TTC549 (cell line): ENCODE measurements around the gene GNAO1.

Experiments
- FAIRE-seq: peaks from 2 replicates; lab custom pipeline; 2012; peaks lifted over from hg19 to GRCh38; lab: Jason Lieb, UNC

GNAO1 gene

DNA sequence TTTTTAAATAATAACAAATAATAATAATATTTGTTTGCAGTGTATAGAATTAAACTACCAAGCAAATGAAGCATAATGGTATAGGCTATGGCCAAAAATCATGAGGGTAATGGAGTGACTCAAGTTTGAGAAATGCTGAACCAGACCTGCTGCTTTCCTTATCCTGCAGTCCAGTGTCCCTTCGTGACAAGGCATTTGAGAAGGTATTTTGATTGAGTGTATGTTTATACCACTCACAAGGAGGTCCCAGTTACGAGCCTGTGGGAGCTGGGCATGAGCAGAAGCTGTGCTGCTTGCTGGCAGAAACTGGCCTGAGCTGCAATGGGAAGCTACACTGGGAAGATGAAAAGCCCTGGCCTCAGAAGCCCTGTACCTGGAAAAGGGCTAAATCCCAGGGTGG lies 50.3 kb downstream of the GNAO1 start:
- FAIRE-seq: no peak

DNA sequence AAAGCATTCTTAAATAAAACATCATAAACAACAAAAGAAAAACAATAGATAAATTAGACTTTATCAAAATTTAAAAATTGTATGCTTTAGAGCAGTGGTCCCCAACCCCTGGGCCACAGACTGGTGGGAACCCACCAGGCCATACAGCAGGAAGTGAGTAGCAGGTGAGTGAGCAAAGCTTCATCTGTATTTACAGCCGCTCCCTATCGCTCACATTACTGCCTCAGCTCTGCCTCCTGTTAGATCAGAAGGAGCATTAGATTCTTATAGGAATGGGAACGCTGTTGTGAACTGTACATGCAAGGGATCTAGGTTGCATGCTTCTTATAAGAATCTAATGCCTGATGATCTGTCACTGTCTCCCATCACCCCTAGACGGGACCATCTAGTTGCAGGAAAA lies 51.5 kb downstream of the GNAO1 start:
- no peak for FAIRE-seq

DNA sequence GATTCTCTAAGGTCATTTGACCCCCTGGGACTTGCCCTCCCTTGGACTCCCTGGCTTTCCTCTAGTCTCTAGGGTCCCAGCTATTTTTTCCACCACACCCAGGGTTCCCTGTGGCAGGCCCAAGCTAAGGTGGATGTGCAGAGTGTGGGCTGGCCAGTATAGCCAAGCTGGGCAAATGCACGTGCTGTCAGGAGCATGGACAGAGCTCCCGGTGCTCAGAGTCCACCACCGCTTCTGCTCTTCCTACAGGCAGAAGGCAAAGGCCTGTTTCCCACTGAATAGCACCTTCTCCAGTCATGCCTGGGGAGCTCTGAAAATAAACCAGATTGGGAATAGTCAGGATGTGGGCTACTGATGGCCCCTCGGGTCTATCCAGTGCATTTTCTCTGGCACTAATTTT lies 53.3 kb downstream of the GNAO1 start:
- no peak for FAIRE-seq

- FAIRE-seq: no peak
These were observed 53.9 kb downstream of the GNAO1 start for GRCh38 chr16:56245197-56245596.

DNA sequence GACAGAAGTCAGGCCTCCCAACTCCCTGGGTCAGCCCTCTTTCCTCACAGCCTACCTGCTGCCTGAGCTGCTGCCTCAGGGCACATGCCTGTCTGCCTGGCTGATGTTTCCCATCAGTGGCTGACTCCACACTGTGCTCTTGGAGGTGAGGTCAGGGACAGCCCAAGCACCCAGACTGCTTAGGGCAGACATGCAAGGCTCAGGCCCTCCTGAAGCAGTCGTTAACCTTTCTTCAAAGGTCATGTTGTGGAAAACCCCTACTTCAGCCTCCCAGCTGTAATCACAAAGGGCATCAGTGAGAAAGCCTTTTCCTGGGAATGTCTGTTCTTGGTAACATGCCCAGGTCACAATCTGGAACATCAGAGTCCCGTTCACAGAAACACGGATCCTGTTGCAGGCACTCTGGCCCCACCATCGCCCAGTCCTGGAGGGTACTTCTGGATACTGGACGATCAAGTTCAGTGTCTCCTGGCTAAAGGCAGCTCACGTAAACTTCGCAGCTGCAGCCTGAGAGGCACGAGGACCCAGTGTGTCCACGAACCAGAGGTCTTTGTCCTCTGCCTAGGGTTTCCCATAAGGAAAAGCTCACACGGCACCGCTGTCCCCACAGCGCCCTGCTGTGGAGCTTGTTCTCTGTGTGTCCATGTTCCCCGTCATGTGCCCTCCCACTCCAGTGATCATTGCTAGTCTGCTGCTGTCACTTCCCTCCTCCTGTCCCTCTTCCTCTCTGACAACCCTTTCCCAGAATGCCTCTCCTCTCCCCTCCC lies 54.9 kb downstream of the GNAO1 start:
- FAIRE-seq: no peak

DNA sequence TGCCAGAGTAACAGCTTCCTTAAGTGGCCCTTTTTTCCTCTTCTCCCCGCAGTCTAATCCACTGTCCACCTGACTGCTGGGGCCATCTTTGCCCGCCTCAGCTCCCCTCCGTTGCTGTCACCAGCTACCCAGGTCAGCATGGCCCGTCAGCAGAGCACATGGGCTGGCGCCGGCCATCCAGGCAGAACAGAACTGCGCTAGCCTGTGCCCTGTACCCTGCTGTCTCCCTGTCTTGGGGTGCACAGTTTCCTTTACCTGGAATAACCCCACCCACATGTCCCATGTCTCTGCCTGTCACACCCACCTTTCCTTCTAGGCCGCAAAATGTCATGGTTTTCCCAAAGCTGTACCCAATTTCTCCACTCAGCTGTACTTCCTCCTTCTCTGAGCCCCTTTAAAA lies 55.7 kb downstream of the GNAO1 start:
- no peak for FAIRE-seq

DNA sequence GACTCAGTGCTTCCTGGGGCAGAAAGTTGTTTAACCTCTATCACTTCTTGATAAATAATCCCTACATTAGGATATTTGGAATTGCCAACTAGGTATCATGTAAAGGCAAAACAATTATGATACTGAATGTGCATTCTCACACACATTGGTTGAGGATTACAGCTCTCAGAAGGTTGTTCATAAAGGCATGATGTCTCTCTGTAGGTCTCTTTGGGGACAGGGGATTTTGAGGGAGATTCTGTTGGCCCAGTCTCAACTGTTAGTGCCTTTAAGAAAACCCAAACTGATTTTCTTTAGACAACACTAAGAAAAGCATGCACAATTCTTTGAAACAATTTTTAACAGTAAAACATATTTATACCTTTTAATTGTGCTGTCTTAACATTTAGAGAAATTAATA lies 56.5 kb downstream of the GNAO1 start:
- FAIRE-seq: no peak

DNA sequence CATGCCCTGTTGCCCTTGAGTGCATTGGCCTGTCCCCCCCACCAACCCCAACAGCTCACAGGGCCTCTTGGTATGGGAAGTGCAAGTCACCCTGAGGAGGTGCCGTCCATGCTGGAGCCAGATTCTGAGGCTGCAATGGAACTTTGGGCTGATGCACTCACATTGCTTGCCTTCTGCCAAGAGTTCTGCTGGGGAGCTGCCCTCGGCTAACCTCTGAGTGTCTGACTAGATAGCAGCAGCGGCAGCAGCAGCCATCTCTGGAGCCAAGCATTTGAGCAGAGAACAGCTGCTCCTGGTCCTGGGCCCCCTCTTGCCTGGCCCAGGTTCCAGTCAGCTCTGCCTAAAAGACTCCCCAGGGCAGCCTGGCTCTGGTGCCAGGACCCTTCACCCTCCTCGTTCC lies 61.5 kb downstream of the GNAO1 start:
- FAIRE-seq: no peak

- no peak for FAIRE-seq
These were observed 64.6 kb downstream of the GNAO1 start for GRCh38 chr16:56255904-56256303.

- no peak for FAIRE-seq
These were observed 66.0 kb downstream of the GNAO1 start for GRCh38 chr16:56257239-56257638.

- no peak for FAIRE-seq
These were observed 66.5 kb downstream of the GNAO1 start for GRCh38 chr16:56257666-56258342.

DNA sequence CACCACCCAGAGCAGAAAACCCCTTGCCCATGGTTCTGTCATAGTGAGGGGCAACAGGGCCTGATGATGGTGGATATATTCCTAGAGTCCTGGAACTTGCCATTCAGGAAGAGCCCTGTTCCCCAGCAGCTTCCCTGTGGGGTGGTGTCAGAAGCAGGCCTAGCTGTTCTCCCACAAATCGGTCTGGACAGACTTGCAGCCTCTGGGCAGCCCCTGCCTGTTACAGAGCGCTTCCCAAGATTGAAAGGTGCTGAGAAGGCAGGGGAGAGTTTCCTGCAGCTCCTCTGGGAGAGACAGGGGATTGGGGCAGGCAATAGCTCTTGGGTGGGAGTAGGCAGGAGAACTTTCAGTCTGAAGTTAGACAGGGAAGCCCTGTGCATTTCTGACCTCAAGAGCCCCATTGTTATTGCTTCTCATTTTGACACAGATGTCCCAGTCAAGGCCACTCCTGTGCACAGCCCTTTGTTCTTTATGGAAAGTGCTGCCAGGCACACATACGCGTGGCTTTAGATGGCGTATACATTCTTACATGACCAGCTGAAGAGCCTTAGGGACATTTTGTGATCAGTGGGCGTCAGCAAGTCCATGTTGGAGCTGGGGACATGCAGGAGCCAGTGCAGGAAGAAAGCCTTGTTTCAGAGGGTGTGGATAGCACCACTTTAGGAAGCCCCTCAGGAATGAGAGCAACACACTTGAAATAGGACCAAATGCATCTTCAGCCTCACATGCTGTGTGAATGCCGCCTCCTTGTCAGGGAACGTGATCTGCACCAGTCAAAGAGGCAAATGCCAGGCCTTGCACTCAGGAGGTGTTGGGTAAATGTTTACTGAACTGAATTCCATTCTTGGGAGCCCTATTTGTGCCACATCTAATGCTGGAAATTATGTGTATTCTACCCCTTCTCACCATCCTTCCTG lies 67.5 kb downstream of the GNAO1 start:
- no peak for FAIRE-seq

- no peak for FAIRE-seq
These were observed 68.1 kb downstream of the GNAO1 start for GRCh38 chr16:56259425-56259779.

DNA sequence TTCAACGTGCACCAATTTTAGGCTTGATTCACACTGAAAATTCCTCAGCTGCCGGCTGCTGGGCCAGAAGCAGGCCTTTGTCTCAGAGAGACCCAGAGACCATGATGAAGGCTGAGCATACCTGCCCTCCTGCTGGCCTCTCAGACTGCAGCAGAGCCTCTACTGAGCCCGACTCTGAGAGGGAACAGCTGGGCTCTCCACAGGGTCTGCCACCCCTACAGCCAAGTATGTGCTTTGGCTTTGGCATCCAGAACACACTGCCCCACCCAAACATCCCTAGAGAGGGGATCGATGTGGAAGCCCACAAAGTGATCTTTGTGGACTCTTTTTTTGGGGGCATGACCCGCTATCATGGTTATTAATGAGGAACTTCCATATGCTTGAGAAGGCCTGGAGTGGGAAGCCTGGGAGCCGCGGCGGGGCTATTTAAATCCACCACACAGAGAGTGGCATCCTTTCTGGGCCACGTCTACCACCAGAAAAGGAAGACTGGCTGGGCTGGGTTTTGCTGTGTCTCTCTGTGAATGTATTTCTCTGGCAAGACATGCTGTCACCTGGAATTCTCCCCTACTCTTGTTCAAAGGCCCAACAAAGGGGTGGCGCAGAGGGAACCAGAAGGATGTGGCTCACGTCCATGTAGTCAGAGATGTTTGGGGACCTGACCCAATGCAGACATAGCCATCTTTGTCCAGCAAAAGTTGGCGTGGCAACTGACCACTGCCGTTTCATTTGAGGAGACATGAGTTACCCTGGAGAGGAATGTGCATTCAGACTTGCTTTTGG lies 69.3 kb downstream of the GNAO1 start:
- no peak for FAIRE-seq

DNA sequence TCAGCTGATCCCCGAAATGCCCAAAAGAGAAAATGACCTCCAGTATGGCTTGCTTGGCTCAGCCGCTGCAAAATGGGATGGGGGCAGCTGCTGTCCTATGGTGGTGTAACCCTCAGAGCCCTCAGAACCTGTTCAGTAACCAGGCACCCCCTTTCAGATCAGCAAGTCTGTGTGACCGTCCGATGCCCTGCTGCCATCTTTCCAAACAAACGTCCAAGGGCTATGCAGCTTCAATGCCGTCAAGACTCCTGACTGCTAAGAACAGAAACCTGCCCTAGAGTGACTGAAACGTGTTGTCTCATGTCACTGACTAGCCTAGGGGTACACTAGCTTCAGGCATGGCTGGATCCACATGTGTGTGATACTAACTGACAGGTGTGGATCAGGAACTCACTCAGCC lies 70.4 kb downstream of the GNAO1 start:
- no peak for FAIRE-seq

DNA sequence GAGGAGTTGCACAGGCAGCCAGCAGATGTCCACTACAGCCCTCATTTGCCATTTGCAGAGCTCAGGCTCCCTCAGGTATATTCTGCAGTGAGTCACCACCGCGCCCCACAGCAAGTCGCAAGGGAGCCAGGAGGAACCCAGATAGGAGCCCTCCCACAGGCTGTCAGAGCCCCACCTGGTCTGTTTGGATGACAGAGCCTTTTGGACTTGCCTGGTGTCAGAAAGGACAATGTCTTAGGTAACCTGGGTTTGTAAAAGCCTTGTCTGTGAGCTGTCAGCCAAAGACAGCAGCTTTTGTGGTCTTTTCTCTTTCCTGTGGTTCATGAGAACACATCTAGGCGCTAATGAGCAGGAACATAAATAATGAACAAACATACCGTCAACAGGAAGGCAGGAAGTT lies 70.9 kb downstream of the GNAO1 start:
- no peak for FAIRE-seq

DNA sequence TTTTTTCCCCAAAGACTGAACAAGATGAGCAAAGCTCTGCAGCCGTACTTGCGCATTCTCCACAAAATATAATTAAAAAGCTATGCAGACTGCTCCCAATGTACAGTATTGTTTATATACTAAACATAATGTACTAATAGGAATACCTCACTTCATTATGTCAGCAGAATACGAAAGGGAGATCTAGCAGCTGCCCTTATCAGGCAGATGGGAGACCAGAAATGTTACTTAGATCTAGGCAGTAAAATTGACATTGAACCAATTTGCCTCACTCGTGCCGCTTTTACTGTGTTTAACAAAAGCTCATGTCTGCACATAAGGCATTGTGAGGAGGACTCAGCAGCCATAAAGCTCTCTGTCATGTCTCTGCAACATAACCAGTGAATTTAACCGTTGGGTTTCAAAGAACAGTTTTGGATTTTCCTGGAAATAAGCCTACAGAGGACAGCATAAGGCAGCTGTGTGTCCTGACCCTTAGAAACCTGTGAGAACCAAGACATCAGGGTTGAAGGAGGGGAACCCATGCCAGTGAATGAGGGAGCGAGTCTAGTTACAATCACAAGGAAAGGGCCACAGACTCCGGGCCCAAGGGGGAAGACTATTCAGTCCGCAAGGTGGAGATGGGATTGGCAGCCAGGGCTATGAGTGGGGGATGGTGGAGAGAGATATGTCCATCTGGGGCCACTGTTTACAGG lies 71.4 kb downstream of the GNAO1 start:
- no peak for FAIRE-seq

DNA sequence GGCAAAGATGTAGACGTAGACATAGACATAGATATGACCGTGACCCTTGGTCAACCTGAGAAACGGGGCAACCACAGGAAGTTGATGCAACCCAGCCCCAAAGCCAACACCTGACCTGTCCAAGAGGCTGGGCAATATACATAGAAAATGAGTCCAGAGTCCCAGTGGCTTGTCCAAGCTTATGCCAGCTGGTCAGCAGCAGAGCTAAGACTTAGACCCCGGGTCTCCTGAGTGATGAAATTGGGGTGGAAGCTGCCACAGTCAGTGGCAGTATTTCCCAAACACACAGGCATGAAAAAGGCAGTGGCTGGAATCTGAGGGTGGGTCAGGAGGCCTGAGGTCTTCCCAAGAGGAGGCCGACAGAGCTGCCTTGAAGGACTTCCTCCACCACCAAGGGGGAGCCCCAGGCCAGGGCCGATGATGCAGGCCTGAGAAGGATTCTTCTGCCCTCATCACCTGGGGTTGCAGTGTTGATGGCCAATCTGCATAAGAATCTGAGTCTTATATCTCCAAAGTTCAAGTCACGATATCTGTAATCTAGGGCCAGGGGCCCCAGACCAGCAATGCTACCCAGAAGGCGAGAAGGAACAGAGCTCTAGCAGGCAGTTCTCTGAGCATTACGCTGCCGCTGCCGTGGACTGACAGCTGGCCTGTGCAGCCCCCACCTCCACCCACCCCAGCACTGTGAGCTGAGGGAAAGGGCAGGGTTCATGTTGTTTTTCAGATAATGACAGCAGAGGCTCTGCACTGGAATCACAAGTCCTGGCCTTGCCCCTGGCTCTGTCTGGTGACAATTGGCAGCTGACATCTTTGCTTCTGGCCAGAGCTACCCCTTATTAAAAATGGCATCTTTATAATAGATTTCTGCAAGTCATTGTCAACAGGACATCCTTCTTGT lies 72.7 kb downstream of the GNAO1 start:
- no peak for FAIRE-seq

DNA sequence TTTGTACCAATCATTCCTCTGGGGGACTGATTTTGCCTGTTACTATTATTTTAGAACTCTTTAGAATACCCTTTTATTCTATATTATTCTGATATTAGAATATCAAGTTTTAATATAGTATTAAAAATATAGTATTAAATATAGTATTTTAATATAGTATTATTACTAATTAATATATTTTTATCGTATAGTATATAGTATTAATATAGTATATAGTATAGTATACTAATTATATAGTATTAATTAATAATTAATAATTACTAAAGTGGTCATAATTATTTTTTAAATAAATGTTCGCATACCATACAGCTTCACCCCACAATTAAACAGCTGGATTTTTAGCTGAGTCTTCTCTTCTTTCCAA lies 73.3 kb downstream of the GNAO1 start:
- FAIRE-seq: peak; percentile 53

DNA sequence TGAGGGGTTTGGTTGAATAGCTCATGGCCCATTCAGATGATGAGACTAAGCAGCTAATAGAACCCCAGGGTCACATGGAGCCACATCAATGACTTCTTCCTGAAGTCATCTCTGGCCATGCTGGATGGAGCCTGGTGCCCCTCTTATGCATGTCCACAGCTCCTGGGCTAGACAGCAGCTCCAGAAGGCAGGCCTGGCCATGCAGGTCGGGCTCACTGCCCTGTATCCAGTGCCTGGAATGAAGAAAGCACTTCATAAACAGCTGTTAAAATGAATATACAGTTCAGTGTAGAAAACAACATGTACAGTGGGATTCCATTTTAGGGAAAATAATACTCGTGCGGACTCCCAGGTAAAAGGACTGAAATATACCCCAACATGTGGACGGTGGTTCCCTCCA lies 73.9 kb downstream of the GNAO1 start:
- no peak for FAIRE-seq

DNA sequence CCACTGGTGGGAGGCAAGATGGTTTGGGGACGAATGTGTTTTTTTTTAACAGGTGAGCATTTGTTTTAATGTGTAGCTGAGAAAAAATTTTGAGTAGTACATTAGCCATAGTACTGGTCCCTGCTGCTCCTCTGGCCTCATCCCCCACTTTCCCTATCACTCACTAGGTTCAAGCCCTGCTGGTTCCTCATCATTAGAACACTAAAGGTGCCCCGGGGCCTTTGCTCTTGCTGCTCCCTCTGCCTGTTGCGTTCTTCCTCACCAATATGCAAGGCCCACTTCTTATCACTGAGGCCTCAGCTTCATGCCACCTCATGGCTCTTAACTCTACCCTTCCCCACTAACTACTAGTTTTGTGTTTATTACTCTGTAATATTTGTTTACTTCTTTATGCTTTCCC lies 74.5 kb downstream of the GNAO1 start:
- FAIRE-seq: no peak
